Upper lobe of left lung (tissue), 6 donors: ENCODE results near the gene CLASP1. TPM values are rescaled to one million over a fixed set of nuclear protein-coding genes. Genes with fewer than 3 reads are reported as not detected.
"Not testable (repeated sequence)": the region's sequence is repeated elsewhere in the genome, so short reads cannot be mapped to it uniquely, and the experiment has no call there.

ENCODE experiments used
- ATAC-seq, 2 donors: fragments of 200-7000 bp; cut with Tn5 transposase; one replicate each; pipeline ENCODE4 v1.9.1; 2022; ENCODE audit warnings: mild to moderate bottlenecking in 2 of 2, moderate library complexity in 2 of 2; ENCODE audit not compliant: low FRiP score in 2 of 2
- DNase-seq, 2 donors: peaks; one replicate each; pipeline ENCODE4 v3.0.0-alpha.2; 2019 to 2020
- H3K27ac ChIP-seq, 4 donors: fragments of 200-600 bp; sonication (generic); one replicate each; pipeline ENCODE4 v1.5.1; 2016 to 2019
- H3K27me3 ChIP-seq, 4 donors: fragments of 200-600 bp; sonication (generic); one replicate each; pipeline ENCODE4 v1.5.1; 2017 to 2019
- H3K36me3 ChIP-seq, 4 donors: fragments of 200-600 bp; sonication (generic); one replicate each; pipeline ENCODE4 v1.5.1; 2016 to 2019
- H3K4me1 ChIP-seq, 4 donors: fragments of 200-600 bp; sonication (generic); one replicate each; pipeline ENCODE4 v1.5.1; 2018 to 2019
- H3K4me3 ChIP-seq, 4 donors: fragments of 200-600 bp; sonication (generic); one replicate each; pipeline ENCODE4 v1.5.1; 2017 to 2019; ENCODE audit warnings: mild to moderate bottlenecking in 2 of 4, moderate library complexity in 1 of 4
- H3K9me3 ChIP-seq, 4 donors: fragments of 200-600 bp; sonication (generic); one replicate each; pipeline ENCODE4 v1.5.1; 2018 to 2019
- EP300 ChIP-seq, 4 donors: sonication (generic); formaldehyde crosslinking; IDR thresholded peaks; one replicate each; pipeline ENCODE4 v1.5.1; 2017; ENCODE audit warnings: antibody characterized with exemption in 4 of 4, control low read depth in 2 of 4
- POLR2A ChIP-seq, 4 donors: fragments of 450-650 bp; IDR thresholded peaks; one replicate each; pipeline ENCODE4 v1.5.1; 2016 to 2017; ENCODE audit warnings: antibody characterized with exemption in 4 of 4, mild to moderate bottlenecking in 2 of 4
- POLR2AphosphoS5 ChIP-seq, 2 donors: sonication (generic); formaldehyde crosslinking; IDR thresholded peaks; one replicate each; pipeline ENCODE4 v1.5.1; 2017; ENCODE audit warnings: antibody characterized with exemption in 2 of 2
- WGBS, 2 donors: methylation state at CpG; one replicate each; pipeline ENCODE4 v1.1.5; 2017 to 2018; 5-methylcytosine and 5-hydroxymethylcytosine counted together
- total RNA-seq, 6 donors: library from RNA; depleted of rRNA in 4 of 6; stranded (reverse); fragments of >200 nt in 4 of 6; gene quantifications; one replicate each; pipeline versions ENCODE4 v1.1.0 to v1.2.1, GENCODE V29; 2016 to 2021
- TF ChIP-seq, protein P1 (sequence below), 6 experiments: fragments of 450-650 bp in 4 of 6; fragments of 200-600 bp in 2 of 6; sonication (generic) in 2 of 6; IDR thresholded peaks; one replicate each; pipeline ENCODE4 v1.5.1; 2016 to 2019; ENCODE audit warnings: antibody characterized with exemption in 6 of 6
- donor health status: DM: no; HTN: no; CAD: no; lungs with moderate emphysema.
- donor health status: DM: no; HTN: yes; CAD: no; lungs with severe emphysema.

The CLASP1 gene
- total RNA-seq, 6 donors from 2014 or later, result 36.3 to 95.3 (median 46.8) TPM

DNA sequence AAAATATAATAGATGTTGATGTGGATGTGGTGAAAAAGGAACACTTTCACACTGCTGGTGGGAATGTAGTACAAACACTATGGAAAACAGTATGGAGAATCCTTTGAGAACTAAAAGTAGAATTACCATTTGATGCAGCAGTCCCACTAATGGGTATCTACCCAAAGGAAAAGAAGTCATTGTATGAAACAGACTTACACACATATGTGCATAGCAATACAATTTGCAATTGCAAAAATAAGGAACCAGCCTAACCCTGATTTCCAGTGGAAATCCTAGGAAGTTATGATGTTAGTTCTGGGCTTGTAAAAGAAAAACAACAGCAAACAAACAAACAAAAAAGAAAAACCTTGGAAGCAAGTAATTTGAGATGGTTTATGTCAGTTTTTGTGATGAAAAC lies 28.6 kb upstream of the CLASP1 start:
- H3K27ac ChIP-seq, result no peak overlapping the region
- no peaks in the 10 kb centered on the region for H3K27me3 ChIP-seq
- H3K4me3 ChIP-seq, result no peak overlapping the region
- H3K4me1 ChIP-seq, result no peaks in the 10 kb centered on the region
- DNase-seq, result no peak
- no peak for ATAC-seq
- H3K9me3 ChIP-seq, result peaks cover 12 to 26% (median 20%) of the 10 kb centered on the region in 4 donors
- no peaks in the 10 kb centered on the region for H3K36me3 ChIP-seq
- TF ChIP-seq POLR2A (IDR thresholded peaks at IDR 0.05) (no peak), EP300 (IDR thresholded peaks at IDR 0.05) (no peak), POLR2AphosphoS5 (IDR thresholded peaks at IDR 0.05) (no peak)
- TF ChIP-seq, protein P1, sequence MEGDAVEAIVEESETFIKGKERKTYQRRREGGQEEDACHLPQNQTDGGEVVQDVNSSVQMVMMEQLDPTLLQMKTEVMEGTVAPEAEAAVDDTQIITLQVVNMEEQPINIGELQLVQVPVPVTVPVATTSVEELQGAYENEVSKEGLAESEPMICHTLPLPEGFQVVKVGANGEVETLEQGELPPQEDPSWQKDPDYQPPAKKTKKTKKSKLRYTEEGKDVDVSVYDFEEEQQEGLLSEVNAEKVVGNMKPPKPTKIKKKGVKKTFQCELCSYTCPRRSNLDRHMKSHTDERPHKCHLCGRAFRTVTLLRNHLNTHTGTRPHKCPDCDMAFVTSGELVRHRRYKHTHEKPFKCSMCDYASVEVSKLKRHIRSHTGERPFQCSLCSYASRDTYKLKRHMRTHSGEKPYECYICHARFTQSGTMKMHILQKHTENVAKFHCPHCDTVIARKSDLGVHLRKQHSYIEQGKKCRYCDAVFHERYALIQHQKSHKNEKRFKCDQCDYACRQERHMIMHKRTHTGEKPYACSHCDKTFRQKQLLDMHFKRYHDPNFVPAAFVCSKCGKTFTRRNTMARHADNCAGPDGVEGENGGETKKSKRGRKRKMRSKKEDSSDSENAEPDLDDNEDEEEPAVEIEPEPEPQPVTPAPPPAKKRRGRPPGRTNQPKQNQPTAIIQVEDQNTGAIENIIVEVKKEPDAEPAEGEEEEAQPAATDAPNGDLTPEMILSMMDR (IDR thresholded peaks at IDR 0.05), result no peak

GRCh38 chr2:121671621-121672020 lies 22.4 kb upstream of the CLASP1 start:
- H3K36me3 ChIP-seq, H3K4me1 ChIP-seq, DNase-seq, H3K4me3 ChIP-seq, H3K27me3 ChIP-seq, H3K27ac ChIP-seq, ATAC-seq, H3K9me3 ChIP-seq: not testable (repeated sequence)
- WGBS, 2 donors, result 95 to 100% methylated on average over 1 of the region's 1 CpG

DNA sequence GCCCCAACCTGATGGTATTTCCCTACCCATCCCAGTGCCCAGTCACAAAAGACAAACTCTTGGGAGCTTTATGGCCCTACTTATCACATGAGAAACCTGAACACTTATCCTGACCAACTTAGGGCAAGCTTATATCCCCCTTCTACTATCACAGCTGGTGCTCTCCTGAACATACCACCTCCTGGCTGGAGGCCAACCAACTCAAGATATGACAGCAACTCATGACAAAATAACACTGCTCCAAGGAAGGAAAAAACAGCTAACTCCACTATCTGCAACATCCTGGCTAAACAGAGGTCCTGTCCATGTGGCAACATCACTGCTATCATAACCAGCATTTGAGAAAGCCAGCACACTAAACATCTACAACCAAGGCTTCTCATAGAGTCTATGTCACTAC lies 20.9 kb upstream of the CLASP1 start:
- DNase-seq, result no peak
- Histone ChIP-seq H3K27ac (no peak overlapping the region), H3K36me3 (no peaks in the 10 kb centered on the region), H3K9me3 (peaks cover 0 to 5% (median 0%) of the 10 kb centered on the region in 4 donors), H3K4me1 (no peaks in the 10 kb centered on the region), H3K27me3 (no peaks in the 10 kb centered on the region), H3K4me3 (no peak overlapping the region)
- TF ChIP-seq POLR2AphosphoS5 (IDR thresholded peaks at IDR 0.05) (no peak), POLR2A (IDR thresholded peaks at IDR 0.05) (no peak)
- TF ChIP-seq, protein P1 (IDR thresholded peaks at IDR 0.05), result no peak
- no peak for ATAC-seq

GRCh38 chr2:121667618-121668017 lies 18.4 kb upstream of the CLASP1 start:
- TF ChIP-seq EP300 (IDR thresholded peaks at IDR 0.05) (no peak), POLR2AphosphoS5 (IDR thresholded peaks at IDR 0.05) (no peak), POLR2A (IDR thresholded peaks at IDR 0.05) (no peak)
- TF ChIP-seq, protein P1 (IDR thresholded peaks at IDR 0.05), result no peak
- DNase-seq, result no peak
- no peak for ATAC-seq
- Histone ChIP-seq H3K9me3 (peaks cover 0 to 5% (median 0%) of the 10 kb centered on the region in 4 donors), H3K27me3 (no peaks in the 10 kb centered on the region), H3K4me1 (no peaks in the 10 kb centered on the region), H3K36me3 (no peaks in the 10 kb centered on the region), H3K27ac (no peak overlapping the region), H3K4me3 (no peak overlapping the region)
- 91 to 100% methylated on average over 1 of the region's 1 CpG for WGBS, 2 donors

GRCh38 chr2:121666042-121666441 lies 16.8 kb upstream of the CLASP1 start:
- Histone ChIP-seq H3K4me1 (no peaks in the 10 kb centered on the region), H3K27ac (no peak overlapping the region), H3K36me3 (no peaks in the 10 kb centered on the region), H3K9me3 (no peaks in the 10 kb centered on the region), H3K27me3 (no peaks in the 10 kb centered on the region), H3K4me3 (no peak overlapping the region)
- no peak for TF ChIP-seq POLR2A (IDR thresholded peaks at IDR 0.05)
- TF ChIP-seq EP300 (IDR thresholded peaks at IDR 0.05), result no peak
- TF ChIP-seq POLR2AphosphoS5 (IDR thresholded peaks at IDR 0.05), result no peak
- TF ChIP-seq, protein P1 (IDR thresholded peaks at IDR 0.05), result no peak
- WGBS, 2 donors, result 95 to 100% methylated on average over 1 of the region's 1 CpG
- no peak for DNase-seq
- ATAC-seq, result no peak
